Measurements from ENCODE around the gene C1S.
A peak's percentile ranks its signal among the peaks of the same experiment; 100 is the strongest.

Gene C1S

GRCh38 chr12:7107636-7108002 is 47.1 kb downstream of the C1S start:
- DNase-seq = no peak

DNA sequence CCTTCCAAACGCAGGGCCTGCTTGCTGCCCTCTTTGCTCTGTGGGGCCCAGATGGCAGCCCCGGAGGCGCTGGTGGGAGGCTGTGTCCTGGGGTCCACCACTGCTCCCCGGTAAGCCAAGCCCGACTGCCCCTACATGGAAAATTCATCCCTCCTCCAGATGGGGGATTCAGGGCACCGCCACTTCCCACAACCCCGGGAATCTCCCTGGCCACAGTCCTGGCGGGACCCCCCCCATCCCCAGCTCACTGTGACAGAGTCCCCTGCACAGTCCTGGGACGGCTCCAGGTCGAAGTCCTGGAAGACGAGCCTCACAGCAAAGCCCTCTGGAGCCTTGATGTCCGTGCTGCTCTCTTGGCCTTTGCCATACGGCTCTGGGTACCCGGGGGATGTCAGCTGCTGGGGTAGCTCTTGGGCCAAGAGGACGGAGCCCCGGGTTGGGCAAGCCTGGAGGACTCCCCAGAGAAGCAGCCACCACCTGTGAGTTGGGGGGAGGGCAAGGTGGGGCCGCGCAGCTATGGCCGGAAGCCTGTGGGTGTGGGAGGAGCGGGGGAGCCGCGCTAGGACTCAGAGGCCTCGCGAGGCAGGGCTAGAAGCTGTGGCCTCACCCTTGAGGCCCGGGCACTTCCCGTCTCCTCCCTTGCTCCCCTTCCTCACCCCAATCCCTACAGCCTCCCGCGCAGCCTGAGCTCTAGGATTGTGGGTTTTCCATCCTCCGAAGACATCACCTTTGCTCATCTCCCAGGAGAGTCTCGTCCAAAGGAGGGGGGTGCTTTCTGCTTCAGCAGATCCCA is 47.7 kb downstream of the C1S start:
- peak; percentile 5 for DNase-seq

GRCh38 chr12:7108796-7109571 is 48.5 kb downstream of the C1S start, which contains the start of gene C1RL:
Gene C1RL, minus strand, starts transcription at chr12:7109214. Its CDS starts 34 bp downstream, at chr12:7109180.
- peak; percentile 61 for DNase-seq

DNA sequence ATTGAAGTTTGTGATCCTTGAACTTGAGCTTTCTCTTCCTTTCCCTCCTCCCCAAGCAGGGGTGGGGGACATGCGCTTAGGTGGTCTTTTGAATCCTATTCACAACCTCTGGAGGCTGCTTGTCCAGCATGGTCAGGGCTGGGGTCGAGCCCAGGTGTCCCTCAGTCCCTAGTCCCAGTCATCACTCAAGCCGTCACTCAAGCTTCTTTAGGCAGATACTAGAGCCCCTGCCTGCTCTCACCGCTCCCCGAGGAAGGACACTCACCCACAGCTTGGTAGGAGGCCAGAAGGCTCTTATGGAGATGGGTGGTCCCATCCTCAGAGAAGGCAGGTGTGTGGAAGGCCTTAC is 49.0 kb downstream of the C1S start:
- DNase-seq = no peak

- no peak for DNase-seq
Measured at GRCh38 chr12:7110661-7111060, 50.1 kb downstream of the C1S start.

DNA sequence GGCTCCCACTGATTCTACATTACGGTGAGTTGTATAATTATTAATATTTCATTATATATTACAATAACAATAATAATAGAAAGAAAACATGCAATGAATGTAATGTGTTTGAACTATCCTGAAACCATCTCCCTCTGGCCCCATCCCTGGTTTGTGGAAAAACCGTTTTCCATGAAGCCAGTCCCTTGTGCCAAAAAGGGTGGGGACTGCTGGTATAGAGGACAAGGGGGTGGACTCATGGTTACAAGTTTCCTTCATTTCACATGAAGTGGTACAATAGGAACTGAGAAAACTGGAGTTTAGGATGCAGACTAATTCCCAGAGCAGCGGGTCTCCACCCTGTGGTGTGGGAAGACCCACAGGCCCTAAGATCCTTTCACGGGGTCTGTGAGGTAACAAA is 51.5 kb downstream of the C1S start:
- no peak for DNase-seq

GRCh38 chr12:7113389-7113871 is 52.9 kb downstream of the C1S start:
- DNase-seq = peak; percentile 10

- no peak for DNase-seq
Measured at GRCh38 chr12:7114008-7114407, 53.5 kb downstream of the C1S start.

- DNase-seq = no peak
Measured at GRCh38 chr12:7114851-7115250, 54.3 kb downstream of the C1S start.

DNA sequence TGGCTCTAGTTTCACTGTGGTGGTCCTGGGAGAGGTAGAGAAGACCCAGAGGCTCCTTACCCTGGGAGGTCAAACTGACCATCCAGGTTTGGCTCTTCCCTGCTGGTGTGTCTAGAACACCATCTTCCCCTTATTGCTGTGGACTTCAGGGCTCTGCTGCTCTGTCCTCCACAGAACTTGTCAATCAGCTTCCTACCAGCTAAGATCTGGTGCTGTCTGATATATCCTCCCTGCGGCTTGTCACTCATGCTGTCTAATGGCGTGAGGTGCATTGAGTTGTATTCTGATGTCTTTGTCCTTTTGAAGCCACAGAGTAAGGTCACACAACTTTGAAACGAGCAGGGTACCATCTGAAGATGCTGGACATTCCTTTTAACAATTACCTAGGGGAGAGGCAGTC is 55.7 kb downstream of the C1S start:
- no peak for DNase-seq

DNA sequence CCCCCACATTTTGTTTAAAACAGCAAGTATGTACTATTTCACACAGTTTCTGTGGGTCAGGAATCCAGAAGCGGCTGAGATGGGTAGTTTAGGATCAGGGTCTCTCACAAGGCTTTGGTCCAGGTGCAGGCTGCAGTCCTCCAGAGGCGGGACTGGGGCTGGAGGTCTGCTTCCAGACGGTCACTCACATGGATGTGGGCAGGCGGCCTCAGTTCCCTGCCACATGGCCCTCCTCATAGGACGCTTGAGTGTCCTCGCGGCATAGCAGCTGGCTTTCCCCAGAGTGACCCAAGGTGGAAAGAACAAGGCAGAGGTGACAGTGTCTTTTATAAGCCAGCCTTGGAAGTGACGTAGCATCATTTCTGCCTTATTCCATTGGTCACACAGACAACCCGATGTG is 56.4 kb downstream of the C1S start:
- no peak for DNase-seq

DNA sequence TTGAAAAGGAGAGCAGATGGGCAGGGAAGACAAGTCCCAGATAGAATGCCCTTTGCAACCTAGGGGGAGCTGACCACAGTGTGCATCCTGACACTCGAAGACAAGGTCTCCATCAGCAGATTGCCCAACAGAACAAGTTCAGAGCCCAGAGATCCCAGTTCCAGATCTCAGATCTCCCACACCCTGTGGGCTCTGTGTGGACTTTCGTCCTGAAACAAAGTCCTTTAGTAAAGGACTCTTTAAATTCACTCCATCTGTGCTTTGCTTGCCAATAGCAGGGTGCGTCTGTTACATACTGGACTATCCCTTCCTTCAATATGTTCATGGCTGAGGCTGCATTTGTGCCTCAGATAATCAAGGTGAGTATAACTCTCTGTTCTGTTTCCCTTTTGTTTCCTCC is 57.2 kb downstream of the C1S start:
- DNase-seq = no peak

DNA sequence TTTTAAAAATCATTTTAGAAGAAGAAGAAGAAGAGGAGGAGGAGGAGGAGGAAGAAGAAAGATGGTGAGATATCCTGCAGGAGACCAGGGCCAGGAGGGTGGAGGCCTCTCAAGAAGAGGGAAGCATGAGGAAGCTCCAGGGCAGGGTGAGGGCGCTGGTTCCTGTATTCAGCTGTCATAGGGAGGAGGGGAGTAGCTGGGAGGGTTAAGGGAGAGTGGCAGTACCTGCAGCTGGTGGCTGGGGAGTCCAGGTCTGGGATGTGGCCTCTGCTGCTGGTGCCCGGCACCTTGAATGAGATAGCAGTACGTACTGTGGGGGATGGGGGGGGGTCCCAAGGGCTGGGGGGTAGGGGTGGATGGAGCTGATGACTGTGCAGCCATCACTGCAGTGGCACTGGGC is 58.4 kb downstream of the C1S start:
- DNase-seq = no peak

- no peak for DNase-seq
Measured at GRCh38 chr12:7120166-7120565, 59.6 kb downstream of the C1S start.

Measured in midbrain (tissue), 1 donor.